DOHH2 (cell line): ENCODE results near the gene KRTAP10-3.

ENCODE experiments used
- EZH2phosphoT487 ChIP-seq: fragments of 200-600 bp; sonication (generic); IDR thresholded peaks from 2 replicates; pipeline ENCODE4 v1.6.1; 2017; ENCODE audit warnings: borderline replicate concordance, mild to moderate bottlenecking, antibody characterized with exemption, low read length, moderate library complexity, mixed read lengths
- TF ChIP-seq, protein P1 (sequence below): fragments of 200-600 bp; sonication (generic); IDR thresholded peaks from one replicate; pipeline ENCODE4 v1.5.1; 2014; ENCODE audit warnings: antibody characterized with exemption, mild to moderate bottlenecking, low read depth, low read length; ENCODE audit not compliant: poor library complexity, severe bottlenecking

DNA sequence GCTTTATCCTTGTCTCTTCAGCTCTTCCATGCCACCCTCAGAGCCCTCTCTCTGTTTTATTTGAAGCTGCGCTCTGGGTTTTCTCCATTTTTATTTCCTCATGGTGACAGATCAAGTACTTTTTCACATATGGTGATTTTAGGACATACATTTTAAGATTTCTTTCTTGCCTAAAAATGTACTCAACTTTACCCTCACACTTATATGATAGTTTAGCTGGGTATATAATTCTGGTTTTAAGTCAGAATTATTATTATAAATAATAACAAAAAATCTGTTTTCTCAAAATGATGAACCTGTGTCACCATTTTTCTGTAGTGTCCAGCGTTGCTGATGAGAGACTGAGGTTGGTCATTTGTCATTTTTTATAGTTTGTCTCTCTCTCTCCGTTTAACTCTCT, 22.6 kb upstream of the KRTAP10-3 start:
- TF ChIP-seq, protein P1, sequence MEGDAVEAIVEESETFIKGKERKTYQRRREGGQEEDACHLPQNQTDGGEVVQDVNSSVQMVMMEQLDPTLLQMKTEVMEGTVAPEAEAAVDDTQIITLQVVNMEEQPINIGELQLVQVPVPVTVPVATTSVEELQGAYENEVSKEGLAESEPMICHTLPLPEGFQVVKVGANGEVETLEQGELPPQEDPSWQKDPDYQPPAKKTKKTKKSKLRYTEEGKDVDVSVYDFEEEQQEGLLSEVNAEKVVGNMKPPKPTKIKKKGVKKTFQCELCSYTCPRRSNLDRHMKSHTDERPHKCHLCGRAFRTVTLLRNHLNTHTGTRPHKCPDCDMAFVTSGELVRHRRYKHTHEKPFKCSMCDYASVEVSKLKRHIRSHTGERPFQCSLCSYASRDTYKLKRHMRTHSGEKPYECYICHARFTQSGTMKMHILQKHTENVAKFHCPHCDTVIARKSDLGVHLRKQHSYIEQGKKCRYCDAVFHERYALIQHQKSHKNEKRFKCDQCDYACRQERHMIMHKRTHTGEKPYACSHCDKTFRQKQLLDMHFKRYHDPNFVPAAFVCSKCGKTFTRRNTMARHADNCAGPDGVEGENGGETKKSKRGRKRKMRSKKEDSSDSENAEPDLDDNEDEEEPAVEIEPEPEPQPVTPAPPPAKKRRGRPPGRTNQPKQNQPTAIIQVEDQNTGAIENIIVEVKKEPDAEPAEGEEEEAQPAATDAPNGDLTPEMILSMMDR, result no peak
- TF ChIP-seq EZH2phosphoT487, result no peak
